IgD-negative memory B cell (primary cell): ENCODE measurements around the gene PRDM12. TPM values are rescaled to one million over a fixed set of nuclear protein-coding genes. Genes with fewer than 3 reads are reported as not detected.

Experiments
- H3K27ac Mint-ChIP-seq, 3 donors: one replicate each; pipeline ENCODE4 v1.8.0; 2020 to 2022; ENCODE audit warnings: mild to moderate bottlenecking in 3 of 3, mixed read lengths in 3 of 3, moderate library complexity in 1 of 3
- H3K27me3 Mint-ChIP-seq: one replicate; pipeline ENCODE4 v1.8.0; 2021; ENCODE audit warnings: mixed read lengths
- H3K36me3 Mint-ChIP-seq: one replicate; pipeline ENCODE4 v1.8.0; 2020; ENCODE audit warnings: mild to moderate bottlenecking, mixed read lengths
- H3K4me1 Mint-ChIP-seq, 3 donors: one replicate each; pipeline ENCODE4 v1.8.0; 2020 to 2022; ENCODE audit warnings: mixed read lengths in 3 of 3, mild to moderate bottlenecking in 1 of 3
- H3K4me3 Mint-ChIP-seq, 4 donors: one replicate each; pipeline ENCODE4 v1.8.0; 2020 to 2022; ENCODE audit warnings: mild to moderate bottlenecking in 4 of 4, mixed read lengths in 4 of 4, moderate library complexity in 3 of 4
- H3K9me3 Mint-ChIP-seq, 3 donors: one replicate each; pipeline ENCODE4 v1.8.0; 2020 to 2021; ENCODE audit warnings: mixed read lengths in 3 of 3, mild to moderate bottlenecking in 1 of 3
- polyA plus RNA-seq: library from polyadenylated mRNA; unstranded; fragments of 300-500 nt; fragmentation: Illumina TruSeq; gene quantifications from one replicate; pipeline ENCODE4 v1.2.3, GENCODE V29; 2021

PRDM12 gene
- polyA plus RNA-seq, 1 donor from 2014 or later = not detected

- peak overlapping the region in 1 of 4 donors; percentile 0 for H3K4me3 Mint-ChIP-seq
- H3K27ac Mint-ChIP-seq = peak overlapping the region in 1 of 3 donors; percentile 50
- H3K36me3 Mint-ChIP-seq = peaks cover 3% of the 10 kb centered on the region
- H3K4me1 Mint-ChIP-seq = peaks cover 2 to 5% (median 4%) of the 10 kb centered on the region in 3 donors
- H3K9me3 Mint-ChIP-seq = no peaks in the 10 kb centered on the region
- no peaks in the 10 kb centered on the region for H3K27me3 Mint-ChIP-seq
Measured at GRCh38 chr9:130707225-130707976, 43.0 kb downstream of the PRDM12 start.

DNA sequence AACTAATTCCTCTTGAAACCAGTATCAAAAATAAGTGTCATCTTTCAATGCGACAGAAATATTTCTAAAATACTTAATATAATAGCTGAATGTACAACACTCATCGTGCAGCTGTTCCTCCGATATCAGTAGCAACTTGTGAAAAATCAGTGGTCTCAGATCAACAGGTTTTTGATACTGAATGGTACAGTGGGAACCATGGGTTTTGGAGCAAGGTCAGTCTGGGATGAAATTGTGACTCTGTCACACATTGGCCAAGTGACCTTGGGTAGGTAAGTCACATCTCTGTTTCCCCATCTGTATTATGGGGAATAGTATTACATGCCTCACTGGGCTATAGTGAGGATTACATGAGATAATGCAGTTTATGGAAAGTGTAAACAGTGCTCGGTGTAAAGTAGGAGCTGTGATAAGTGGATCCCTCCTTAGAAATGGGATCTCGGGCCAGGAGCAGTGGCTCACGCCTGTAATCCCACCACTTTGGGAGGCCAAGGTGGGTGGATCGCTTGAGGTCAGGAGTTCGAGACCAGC, 46.5 kb downstream of the PRDM12 start:
- H3K4me1 Mint-ChIP-seq = peaks cover 26 to 28% (median 28%) of the 10 kb centered on the region in 3 donors

DNA sequence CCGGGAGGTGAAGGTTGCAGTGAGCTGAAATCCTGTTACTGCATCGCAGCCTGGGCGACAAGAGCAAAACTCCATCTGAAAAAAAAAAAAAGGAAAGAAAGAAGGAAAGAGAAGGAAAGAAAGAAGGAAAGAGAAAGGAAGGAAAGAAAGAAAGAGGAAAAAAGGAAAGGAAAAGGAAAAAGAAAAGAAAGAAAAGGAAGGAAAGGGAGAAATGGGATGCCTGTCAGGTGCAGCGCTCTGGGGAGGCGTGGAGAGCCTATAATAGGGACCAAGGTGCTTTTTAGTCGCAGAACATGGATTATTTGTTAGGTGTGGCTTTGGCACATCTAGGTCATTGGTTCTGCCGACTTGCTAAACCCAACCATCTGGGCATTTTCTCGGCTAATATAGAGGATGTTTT, 47.1 kb downstream of the PRDM12 start:
- Mint-ChIP-seq H3K9me3 (no peaks in the 10 kb centered on the region), H3K27ac (peak overlapping the region in 1 of 3 donors; percentile 97), H3K4me1 (peaks cover 26 to 31% (median 28%) of the 10 kb centered on the region in 3 donors), H3K4me3 (peak overlapping the region in 2 of 4 donors; percentile 1 to 99), H3K27me3 (no peaks in the 10 kb centered on the region), H3K36me3 (no peaks in the 10 kb centered on the region)

More for the DNA sequence above, 46.5 kb downstream of the PRDM12 start:
- Mint-ChIP-seq H3K27ac (peak overlapping the region in 1 of 3 donors; percentile 97), H3K36me3 (peaks cover 2% of the 10 kb centered on the region), H3K4me3 (peak overlapping the region in 2 of 4 donors; percentile 17 to 99), H3K9me3 (no peaks in the 10 kb centered on the region), H3K27me3 (no peaks in the 10 kb centered on the region)

DNA sequence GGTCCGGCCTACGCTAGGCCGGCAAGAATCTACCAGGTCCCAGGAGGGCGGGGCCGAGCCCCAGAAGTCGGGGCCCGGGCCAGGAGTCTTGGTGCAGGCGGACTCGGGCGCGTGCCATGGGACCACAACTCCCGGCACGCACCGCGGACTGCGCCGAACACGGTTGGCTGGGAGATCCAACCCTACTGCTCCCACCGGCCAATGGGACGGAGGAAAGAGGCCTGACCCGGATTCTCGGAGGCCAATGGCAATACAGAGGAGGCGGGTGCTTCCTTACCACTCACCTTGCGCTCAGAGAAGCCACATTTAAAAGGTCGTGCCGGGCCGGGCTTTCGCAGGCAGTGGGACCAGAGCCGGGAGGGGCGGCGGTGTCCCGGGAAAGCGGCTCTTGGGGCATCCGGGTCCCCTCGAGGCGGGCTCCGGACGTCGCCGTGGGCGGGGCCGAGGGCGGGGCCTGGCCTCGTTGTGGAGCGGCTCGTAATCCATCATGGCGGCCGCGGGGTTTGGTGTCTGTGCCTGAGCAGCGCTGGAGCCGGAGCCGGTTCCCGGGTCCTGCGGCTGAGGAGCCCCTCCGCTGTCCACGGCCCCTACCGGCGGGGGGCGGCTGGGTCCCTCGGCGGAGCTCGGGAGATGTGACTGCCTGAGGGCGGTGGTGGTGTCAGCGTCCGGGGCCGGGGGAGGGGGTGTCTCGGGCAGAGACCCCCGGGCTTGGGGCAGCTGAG, 48.3 kb downstream of the PRDM12 start:
- H3K9me3 Mint-ChIP-seq = no peaks in the 10 kb centered on the region
- H3K27ac Mint-ChIP-seq = peak overlapping the region; percentile 95 to 97 (median 96)
- H3K27me3 Mint-ChIP-seq = no peaks in the 10 kb centered on the region
- peak overlapping the region; percentile 89 to 99 (median 96) for H3K4me3 Mint-ChIP-seq
- peaks cover 26 to 31% (median 28%) of the 10 kb centered on the region in 3 donors for H3K4me1 Mint-ChIP-seq
- H3K36me3 Mint-ChIP-seq = no peaks in the 10 kb centered on the region

- Mint-ChIP-seq H3K9me3 (no peaks in the 10 kb centered on the region), H3K4me3 (peak overlapping the region; percentile 89 to 99 (median 96)), H3K27me3 (no peaks in the 10 kb centered on the region), H3K27ac (peak overlapping the region; percentile 90 to 97 (median 95)), H3K36me3 (no peaks in the 10 kb centered on the region), H3K4me1 (peaks cover 26 to 31% (median 28%) of the 10 kb centered on the region in 3 donors)
Measured at GRCh38 chr9:130713286-130713960, 49.0 kb downstream of the PRDM12 start.

GRCh38 chr9:130714586-130715110, 50.3 kb downstream of the PRDM12 start:
- Mint-ChIP-seq H3K4me1 (peaks cover 24 to 37% (median 30%) of the 10 kb centered on the region in 3 donors), H3K27me3 (no peaks in the 10 kb centered on the region), H3K27ac (peak overlapping the region in 2 of 3 donors; percentile 9 to 97), H3K36me3 (no peaks in the 10 kb centered on the region), H3K9me3 (no peaks in the 10 kb centered on the region), H3K4me3 (peak overlapping the region; percentile 84 to 99 (median 94))

DNA sequence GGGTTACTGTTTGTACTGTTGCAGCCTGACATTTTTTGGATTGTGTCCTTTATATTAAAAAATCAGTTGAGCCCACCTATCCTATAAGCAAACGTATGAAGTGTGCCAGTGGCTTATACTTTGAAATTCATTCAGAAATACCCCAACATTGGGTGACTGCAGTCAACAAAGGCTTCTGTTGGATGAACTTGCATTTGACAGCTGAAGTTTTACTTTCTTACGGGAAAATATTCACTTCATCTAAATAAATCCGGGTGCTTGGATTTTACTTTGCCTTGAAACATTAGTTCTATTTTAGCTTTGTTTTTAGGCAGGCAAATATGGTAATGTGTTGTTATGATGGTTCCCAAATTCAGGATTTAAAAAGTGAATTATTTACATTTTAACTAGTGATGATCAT, 50.9 kb downstream of the PRDM12 start:
- no peaks in the 10 kb centered on the region for H3K27me3 Mint-ChIP-seq
- peak overlapping the region in 2 of 3 donors; percentile 9 to 71 for H3K27ac Mint-ChIP-seq
- no peaks in the 10 kb centered on the region for H3K36me3 Mint-ChIP-seq
- peaks cover 24 to 39% (median 33%) of the 10 kb centered on the region in 3 donors for H3K4me1 Mint-ChIP-seq
- no peaks in the 10 kb centered on the region for H3K9me3 Mint-ChIP-seq
- peak overlapping the region; percentile 81 to 99 (median 86) for H3K4me3 Mint-ChIP-seq

- H3K9me3 Mint-ChIP-seq = no peaks in the 10 kb centered on the region
- H3K4me1 Mint-ChIP-seq = peaks cover 22 to 38% (median 28%) of the 10 kb centered on the region in 3 donors
- H3K36me3 Mint-ChIP-seq = no peaks in the 10 kb centered on the region
- H3K4me3 Mint-ChIP-seq = no peak overlapping the region
- no peaks in the 10 kb centered on the region for H3K27me3 Mint-ChIP-seq
- H3K27ac Mint-ChIP-seq = no peak overlapping the region
Measured at GRCh38 chr9:130718562-130718961, 54.2 kb downstream of the PRDM12 start.

DNA sequence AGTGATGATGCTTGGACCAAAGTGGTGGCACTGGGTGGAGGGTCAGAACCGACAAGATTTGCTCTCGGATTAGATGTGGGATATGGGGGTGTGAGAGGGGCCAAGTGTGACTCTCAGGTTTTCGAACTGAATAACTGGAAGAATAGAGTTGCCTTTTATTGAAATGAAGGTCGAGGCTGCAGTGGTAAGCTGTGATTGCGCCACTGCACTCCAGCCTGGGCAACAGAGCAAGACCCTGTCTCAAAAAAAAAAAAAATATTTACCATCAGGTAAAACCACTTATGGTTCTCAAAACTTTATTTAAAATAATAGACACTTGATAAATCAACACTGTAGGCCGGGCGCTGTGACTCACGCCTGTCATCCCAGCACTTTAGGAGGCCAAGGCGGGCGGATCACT, 56.4 kb downstream of the PRDM12 start:
- Mint-ChIP-seq H3K27ac (no peak overlapping the region), H3K4me1 (peaks cover 4 to 18% (median 6%) of the 10 kb centered on the region in 3 donors), H3K36me3 (no peaks in the 10 kb centered on the region), H3K4me3 (no peak overlapping the region), H3K9me3 (no peaks in the 10 kb centered on the region), H3K27me3 (no peaks in the 10 kb centered on the region)

DNA sequence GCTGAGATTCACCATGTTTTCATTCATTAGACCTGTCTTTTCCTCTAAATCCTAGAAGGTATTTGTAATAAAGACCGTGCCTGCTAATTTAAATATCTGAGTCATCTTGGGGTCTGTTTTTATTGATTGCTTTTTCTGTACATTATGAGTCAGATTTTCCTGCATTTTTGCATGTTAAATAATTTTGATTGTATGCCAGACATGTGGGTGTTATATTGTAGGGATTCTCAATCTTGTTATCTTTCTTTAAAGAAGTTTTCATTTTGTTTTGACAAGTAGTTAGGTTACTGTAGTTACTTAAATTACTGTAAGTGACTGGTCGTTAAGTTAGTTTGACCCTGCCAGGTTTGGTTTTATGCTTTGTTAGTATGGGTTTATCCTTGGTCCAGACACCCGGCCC, 64.3 kb downstream of the PRDM12 start:
- Mint-ChIP-seq H3K4me3 (no peak overlapping the region), H3K36me3 (peaks cover 4% of the 10 kb centered on the region), H3K4me1 (peaks cover 5 to 18% (median 5%) of the 10 kb centered on the region in 3 donors), H3K9me3 (peaks cover 0 to 4% (median 0%) of the 10 kb centered on the region in 3 donors), H3K27me3 (no peaks in the 10 kb centered on the region), H3K27ac (peak overlapping the region in 1 of 3 donors; percentile 53)

GRCh38 chr9:130729145-130729544, 64.8 kb downstream of the PRDM12 start:
- Mint-ChIP-seq H3K36me3 (peaks cover 4% of the 10 kb centered on the region), H3K4me3 (no peak overlapping the region), H3K27ac (peak overlapping the region in 1 of 3 donors; percentile 53), H3K9me3 (peaks cover 0 to 4% (median 0%) of the 10 kb centered on the region in 3 donors), H3K27me3 (no peaks in the 10 kb centered on the region), H3K4me1 (peaks cover 5 to 18% (median 5%) of the 10 kb centered on the region in 3 donors)

- Mint-ChIP-seq H3K9me3 (peaks cover 0 to 4% (median 0%) of the 10 kb centered on the region in 3 donors), H3K27me3 (no peaks in the 10 kb centered on the region), H3K27ac (no peak overlapping the region), H3K4me3 (no peak overlapping the region), H3K4me1 (peaks cover 1 to 18% (median 5%) of the 10 kb centered on the region in 3 donors), H3K36me3 (peaks cover 5% of the 10 kb centered on the region)
Measured at GRCh38 chr9:130731355-130731754, 67.0 kb downstream of the PRDM12 start.

DNA sequence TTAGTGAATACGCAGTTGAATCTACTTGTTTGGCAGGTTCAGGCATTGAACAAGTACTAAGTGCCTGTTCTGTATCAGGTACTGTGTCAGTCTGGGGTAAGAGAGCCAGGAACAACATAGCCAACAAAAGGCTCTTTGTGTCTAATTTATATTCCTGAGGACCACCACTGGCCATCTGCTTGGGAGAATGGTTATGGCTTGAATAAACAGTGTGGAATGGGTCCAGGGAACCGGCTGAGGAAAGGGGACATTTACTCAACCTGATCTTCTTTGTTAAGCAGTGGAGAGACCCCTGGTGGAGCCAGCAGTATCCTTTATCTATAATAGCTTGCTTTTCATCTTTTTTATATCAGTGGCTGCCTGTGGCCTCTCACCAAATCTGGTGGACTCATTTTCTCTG, 67.7 kb downstream of the PRDM12 start:
- no peak overlapping the region for H3K27ac Mint-ChIP-seq
- H3K36me3 Mint-ChIP-seq = peaks cover 7% of the 10 kb centered on the region
- no peaks in the 10 kb centered on the region for H3K27me3 Mint-ChIP-seq
- peaks cover 1 to 18% (median 5%) of the 10 kb centered on the region in 3 donors for H3K4me1 Mint-ChIP-seq
- peaks cover 0 to 4% (median 0%) of the 10 kb centered on the region in 3 donors for H3K9me3 Mint-ChIP-seq
- no peak overlapping the region for H3K4me3 Mint-ChIP-seq
